OCI-LY1 (cell line): ENCODE data around the gene NCF1.
"Not testable (repeated sequence)": the region's sequence is repeated elsewhere in the genome, so short reads cannot be mapped to it uniquely, and the experiment has no call there.

Experiments used
- H2AFZ ChIP-seq: fragments of 200-600 bp; sonication (generic), shearing (Covaris generic); 2 replicates; pipeline ENCODE4 v1.6.0; 2014; ENCODE audit warnings: antibody characterized with exemption, mild to moderate bottlenecking, low read length
- H3F3A ChIP-seq: fragments of 200-600 bp; sonication (generic), shearing (Covaris generic); 2 replicates; pipeline ENCODE4 v1.6.0; 2014; ENCODE audit warnings: mild to moderate bottlenecking, antibody characterized with exemption, low read length, moderate library complexity; ENCODE audit not compliant: insufficient read depth
- H3K27ac ChIP-seq: fragments of 200-600 bp; sonication (generic); 2 replicates; pipeline ENCODE4 v1.5.1; 2014; ENCODE audit warnings: low read length, mixed run types, mild to moderate bottlenecking, low read depth; ENCODE audit not compliant: poor library complexity, severe bottlenecking
- H3K27me3 ChIP-seq: fragments of 200-600 bp; sonication (generic); 2 replicates; pipeline ENCODE4 v1.6.0; 2014; ENCODE audit warnings: antibody characterized with exemption, mild to moderate bottlenecking, low read length, moderate library complexity; ENCODE audit not compliant: insufficient read depth
- H3K36me3 ChIP-seq: fragments of 200-600 bp; sonication (generic); 2 replicates; pipeline ENCODE4 v1.6.1; 2014; ENCODE audit warnings: mild to moderate bottlenecking, antibody characterized with exemption, low read length, moderate library complexity, mixed read lengths; ENCODE audit not compliant: insufficient read depth
- H3K4me1 ChIP-seq: fragments of 200-600 bp; sonication (generic); 2 replicates; pipeline ENCODE4 v1.5.1; 2014; ENCODE audit warnings: mild to moderate bottlenecking, low read length, moderate library complexity; ENCODE audit not compliant: insufficient read depth, severe bottlenecking
- H3K4me2 ChIP-seq: fragments of 200-600 bp; sonication (generic), shearing (Covaris generic); 2 replicates; pipeline ENCODE4 v1.6.1; 2014; ENCODE audit warnings: low read length
- H3K4me3 ChIP-seq: fragments of 200-600 bp; sonication (generic); 2 replicates; pipeline ENCODE4 v1.5.1; 2014; ENCODE audit warnings: low read length, low read depth, mild to moderate bottlenecking, mixed read lengths; ENCODE audit not compliant: poor library complexity, severe bottlenecking
- H3K79me2 ChIP-seq: fragments of 200-600 bp; shearing (Covaris generic); 2 replicates; pipeline ENCODE4 v1.6.1; 2016; ENCODE audit warnings: mixed run types, low read length, mixed read lengths; ENCODE audit not compliant: insufficient read depth
- H3K9ac ChIP-seq: fragments of 200-600 bp; sonication (generic), shearing (Covaris generic); 2 replicates; pipeline ENCODE4 v1.6.1; 2014; ENCODE audit warnings: mild to moderate bottlenecking, low read length, mixed read lengths
- H3K9me2 ChIP-seq: fragments of 200-600 bp; sonication (generic), shearing (Covaris generic); 2 replicates; pipeline ENCODE4 v1.6.1; 2014; ENCODE audit warnings: low read depth, mild to moderate bottlenecking, low read length, mixed read lengths
- H3K9me3 ChIP-seq: fragments of 200-600 bp; shearing (Covaris generic); 2 replicates; pipeline ENCODE4 v1.6.1; 2014; ENCODE audit warnings: low read length, mixed read lengths
- H4K20me1 ChIP-seq: fragments of 200-600 bp; sonication (generic), shearing (Covaris generic); 2 replicates; pipeline ENCODE4 v1.6.0; 2016; ENCODE audit warnings: mild to moderate bottlenecking, low read length; ENCODE audit not compliant: insufficient read depth

Gene NCF1

GRCh38 chr7:74739974-74740703, 33.7 kb upstream of the NCF1 start:
- not testable (repeated sequence) for H3K9me3 ChIP-seq, H3K9me2 ChIP-seq, H3F3A ChIP-seq, H2AFZ ChIP-seq, H3K4me2 ChIP-seq, H3K36me3 ChIP-seq, H3K79me2 ChIP-seq, H3K4me1 ChIP-seq, H3K9ac ChIP-seq, H4K20me1 ChIP-seq, H3K4me3 ChIP-seq, H3K27ac ChIP-seq, H3K27me3 ChIP-seq

- not testable (repeated sequence) for H4K20me1 ChIP-seq, H3K9me3 ChIP-seq, H3K79me2 ChIP-seq, H2AFZ ChIP-seq, H3K4me2 ChIP-seq, H3K27ac ChIP-seq, H3K36me3 ChIP-seq, H3K27me3 ChIP-seq, H3K9ac ChIP-seq, H3K9me2 ChIP-seq, H3F3A ChIP-seq, H3K4me1 ChIP-seq, H3K4me3 ChIP-seq
Measured at GRCh38 chr7:74743936-74744557, 29.8 kb upstream of the NCF1 start.

- H3K9ac ChIP-seq, H3K4me2 ChIP-seq, H4K20me1 ChIP-seq: not testable (repeated sequence)
Measured at GRCh38 chr7:74753921-74754482, 19.8 kb upstream of the NCF1 start.

GRCh38 chr7:74756673-74757072, 17.1 kb upstream of the NCF1 start:
- not testable (repeated sequence) for H3K9me2 ChIP-seq, H3K27ac ChIP-seq, H3K4me3 ChIP-seq, H3K9me3 ChIP-seq, H3F3A ChIP-seq, H3K9ac ChIP-seq, H3K36me3 ChIP-seq, H3K79me2 ChIP-seq, H4K20me1 ChIP-seq, H3K4me1 ChIP-seq, H2AFZ ChIP-seq, H3K27me3 ChIP-seq, H3K4me2 ChIP-seq

More at GRCh38 chr7:74753921-74754482, 19.8 kb upstream of the NCF1 start:
- H3K9me3 ChIP-seq, H3K9me2 ChIP-seq, H3K79me2 ChIP-seq, H3K27ac ChIP-seq, H3K4me1 ChIP-seq, H3K4me3 ChIP-seq, H2AFZ ChIP-seq, H3F3A ChIP-seq, H3K27me3 ChIP-seq, H3K36me3 ChIP-seq: not testable (repeated sequence)

GRCh38 chr7:74758268-74758667, 15.5 kb upstream of the NCF1 start:
- not testable (repeated sequence) for H3K4me2 ChIP-seq, H4K20me1 ChIP-seq, H3K27ac ChIP-seq, H3F3A ChIP-seq, H2AFZ ChIP-seq, H3K9me2 ChIP-seq, H3K9me3 ChIP-seq, H3K9ac ChIP-seq, H3K36me3 ChIP-seq, H3K4me1 ChIP-seq, H3K79me2 ChIP-seq, H3K4me3 ChIP-seq, H3K27me3 ChIP-seq

- not testable (repeated sequence) for H3K4me3 ChIP-seq, H3F3A ChIP-seq, H3K27ac ChIP-seq, H3K27me3 ChIP-seq, H3K36me3 ChIP-seq, H2AFZ ChIP-seq, H4K20me1 ChIP-seq, H3K79me2 ChIP-seq, H3K4me2 ChIP-seq, H3K9me2 ChIP-seq, H3K9me3 ChIP-seq, H3K9ac ChIP-seq, H3K4me1 ChIP-seq
Measured at GRCh38 chr7:74758982-74759381, 14.8 kb upstream of the NCF1 start.

GRCh38 chr7:74765205-74765918, 8.4 kb upstream of the NCF1 start:
- not testable (repeated sequence) for H3K4me2 ChIP-seq, H3K9me3 ChIP-seq, H2AFZ ChIP-seq, H3K9me2 ChIP-seq, H3K79me2 ChIP-seq, H3K36me3 ChIP-seq, H3K27me3 ChIP-seq, H3K27ac ChIP-seq, H3F3A ChIP-seq, H4K20me1 ChIP-seq, H3K9ac ChIP-seq, H3K4me3 ChIP-seq
- H3K4me1 ChIP-seq, result peaks cover 12% of the 10 kb centered on the region
